ENCODE results near the gene DNAH10. TPM values are rescaled to one million over a fixed set of nuclear protein-coding genes. Genes with fewer than 3 reads are reported as not detected.

DNAH10 gene
- total RNA-seq, 1 donor from 2014 or later, result 22.6 TPM

DNA sequence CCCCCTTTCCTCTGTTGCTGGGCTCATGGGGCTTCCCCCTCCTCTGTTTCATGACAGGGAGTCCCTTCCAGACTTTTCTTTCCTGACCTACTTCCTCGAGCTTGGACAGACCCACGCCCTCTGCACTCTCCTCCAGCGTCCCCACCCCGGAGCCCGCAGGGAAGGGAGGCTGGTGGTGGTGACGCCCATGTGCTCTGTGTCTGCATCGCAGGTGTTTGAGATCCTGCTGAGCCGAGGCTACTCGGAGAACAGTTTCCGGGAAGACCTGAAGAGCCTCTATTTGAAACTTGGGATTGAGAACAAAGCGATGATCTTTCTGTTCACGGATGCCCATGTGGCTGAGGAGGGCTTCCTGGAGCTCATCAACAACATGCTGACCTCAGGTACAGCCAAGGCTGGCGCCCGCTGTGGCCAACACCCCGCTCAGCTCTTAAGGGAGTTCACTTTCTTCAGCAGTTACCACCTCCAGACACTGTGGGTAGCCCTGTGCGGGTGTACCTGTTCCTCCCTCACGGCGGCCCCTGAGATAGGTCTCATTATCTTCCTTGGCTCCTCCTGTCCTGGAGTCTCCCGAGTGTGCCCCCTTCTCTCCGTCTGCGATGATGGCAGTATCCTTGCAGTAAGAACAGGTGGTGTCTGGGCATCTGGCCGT, 125.0 kb downstream of the DNAH10 start:
- no peak for DNase-seq

- no peak for DNase-seq
Measured at GRCh38 chr12:123888989-123889388, 126.9 kb downstream of the DNAH10 start.

- DNase-seq, result no peak
Measured at GRCh38 chr12:123889848-123890535, 127.9 kb downstream of the DNAH10 start.

- no peak for DNase-seq
Measured at GRCh38 chr12:123890536-123890902, 128.4 kb downstream of the DNAH10 start.

- DNase-seq, result no peak
Measured at GRCh38 chr12:123891011-123891410, 128.9 kb downstream of the DNAH10 start.

DNA sequence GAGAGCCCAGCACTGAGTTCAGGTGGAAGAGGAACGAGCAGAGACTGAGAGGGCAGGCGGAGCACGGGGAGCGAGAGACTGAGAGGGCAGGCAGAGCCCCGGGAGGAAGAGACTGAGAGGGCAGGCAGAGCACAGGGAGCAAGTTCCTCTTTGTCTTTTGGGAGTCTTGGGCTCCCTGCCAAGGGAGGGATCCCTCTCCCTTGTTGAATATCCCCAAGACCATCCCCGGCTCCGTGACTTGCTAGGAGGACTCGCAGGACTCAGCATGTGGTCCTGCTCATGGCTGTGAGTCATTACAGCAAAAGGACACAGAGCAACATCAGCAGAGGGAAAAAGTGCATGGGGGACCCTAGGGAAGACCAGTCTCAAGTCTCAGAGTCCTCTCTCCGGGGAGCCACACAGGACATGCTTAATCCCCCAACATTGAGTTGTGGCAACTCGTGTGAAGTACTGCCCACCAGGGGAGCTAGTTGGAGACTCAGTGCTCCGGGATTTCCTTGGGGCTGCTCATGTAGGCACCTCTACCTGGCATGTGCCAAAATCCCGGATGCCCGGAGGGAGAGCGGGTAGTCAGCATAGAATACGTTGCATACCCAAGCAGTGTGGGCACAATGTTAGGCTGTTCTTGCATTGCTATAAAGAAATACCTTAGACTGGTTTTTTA, 129.5 kb downstream of the DNAH10 start:
- DNase-seq, result no peak

DNA sequence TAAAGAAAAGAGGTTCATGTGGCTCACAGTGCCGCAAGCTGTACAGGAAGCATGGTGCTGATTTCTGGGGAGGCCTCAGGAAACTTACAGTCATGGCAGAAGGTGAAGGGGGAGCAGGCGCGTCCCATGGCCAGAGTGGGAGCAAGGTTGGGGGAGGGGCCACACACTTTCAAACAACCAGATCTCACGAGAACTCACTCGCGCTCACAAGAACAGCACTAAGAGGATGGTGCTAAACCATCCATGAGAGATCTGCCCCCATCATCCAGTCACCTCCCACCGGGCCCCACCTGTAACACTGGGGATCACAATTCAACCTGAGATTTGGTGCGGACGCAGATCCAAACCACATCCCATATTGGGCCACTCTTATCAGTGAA, 130.1 kb downstream of the DNAH10 start:
- no peak for DNase-seq

- DNase-seq, result no peak
Measured at GRCh38 chr12:123892853-123893252, 130.8 kb downstream of the DNAH10 start.

- no peak for DNase-seq
Measured at GRCh38 chr12:123893276-123893675, 131.2 kb downstream of the DNAH10 start.

DNA sequence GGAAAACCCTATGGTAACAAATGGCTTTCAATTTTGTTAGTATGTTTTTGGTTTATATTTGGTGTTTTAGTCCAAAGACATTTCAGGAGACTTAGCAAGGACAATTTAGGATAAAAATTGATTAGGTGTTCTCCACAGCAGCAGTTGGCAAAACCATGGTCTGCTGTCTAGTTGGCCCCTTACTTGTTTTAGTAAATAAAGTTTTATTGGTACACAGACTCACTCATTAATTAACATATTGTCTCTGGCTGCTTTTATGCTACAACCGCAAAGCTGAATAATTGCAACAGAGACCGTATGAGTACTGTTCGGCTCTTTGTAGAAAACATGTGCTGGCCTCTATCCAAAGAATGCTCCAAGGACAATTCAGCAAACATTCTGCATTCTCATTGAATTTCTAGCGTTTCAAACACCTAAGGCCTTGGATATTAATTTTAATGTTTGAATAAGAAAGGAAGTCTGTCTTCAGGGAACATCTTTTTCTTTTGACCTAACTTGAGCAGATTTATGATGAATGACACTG, 132.8 kb downstream of the DNAH10 start:
- no peak for DNase-seq

DNA sequence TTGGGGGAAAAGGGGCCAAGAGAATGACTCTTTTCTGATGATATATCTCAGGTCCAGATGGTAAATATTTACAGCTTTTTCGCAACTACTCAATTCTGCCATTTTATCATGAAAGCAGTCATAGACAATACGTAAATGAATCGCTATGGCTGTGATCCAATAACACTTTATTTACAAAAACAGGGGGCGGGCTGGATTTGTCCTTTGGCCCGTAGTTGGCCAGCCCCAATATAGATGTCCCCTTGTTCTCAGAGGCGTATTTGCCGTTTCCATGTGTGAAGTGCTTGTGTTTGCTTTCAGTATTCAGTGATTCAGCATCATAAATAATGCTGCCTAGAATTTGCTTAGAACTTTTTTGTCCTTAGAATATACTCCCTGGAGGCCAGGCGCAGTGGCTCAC, 133.3 kb downstream of the DNAH10 start:
- DNase-seq, result peak; percentile 15

GRCh38 chr12:123896767-123897166, 134.7 kb downstream of the DNAH10 start:
- no peak for DNase-seq

- no peak for DNase-seq
Measured at GRCh38 chr12:123897221-123897620, 135.1 kb downstream of the DNAH10 start.

- DNase-seq, result no peak
Measured at GRCh38 chr12:123898673-123899072, 136.6 kb downstream of the DNAH10 start.

DNA sequence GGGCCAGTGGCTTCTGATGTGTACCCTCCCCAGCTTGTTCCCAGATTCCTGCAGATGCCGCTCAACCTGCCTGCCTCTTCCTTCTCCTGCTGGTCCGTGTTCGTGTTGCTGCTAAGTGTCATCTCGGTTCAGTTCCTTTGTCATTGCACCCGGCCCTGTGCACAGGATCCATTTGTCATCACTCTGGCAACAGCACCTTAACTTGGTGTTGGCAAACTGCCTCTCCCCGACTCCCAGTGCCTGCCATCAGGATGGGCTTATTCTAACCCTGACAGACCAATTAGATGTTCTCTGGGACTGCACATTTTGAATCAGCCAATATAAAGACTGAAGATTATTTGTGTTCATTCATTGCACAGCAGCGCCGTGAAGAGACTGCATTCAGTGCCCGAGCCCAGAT, 137.3 kb downstream of the DNAH10 start:
- DNase-seq, result no peak

DNA sequence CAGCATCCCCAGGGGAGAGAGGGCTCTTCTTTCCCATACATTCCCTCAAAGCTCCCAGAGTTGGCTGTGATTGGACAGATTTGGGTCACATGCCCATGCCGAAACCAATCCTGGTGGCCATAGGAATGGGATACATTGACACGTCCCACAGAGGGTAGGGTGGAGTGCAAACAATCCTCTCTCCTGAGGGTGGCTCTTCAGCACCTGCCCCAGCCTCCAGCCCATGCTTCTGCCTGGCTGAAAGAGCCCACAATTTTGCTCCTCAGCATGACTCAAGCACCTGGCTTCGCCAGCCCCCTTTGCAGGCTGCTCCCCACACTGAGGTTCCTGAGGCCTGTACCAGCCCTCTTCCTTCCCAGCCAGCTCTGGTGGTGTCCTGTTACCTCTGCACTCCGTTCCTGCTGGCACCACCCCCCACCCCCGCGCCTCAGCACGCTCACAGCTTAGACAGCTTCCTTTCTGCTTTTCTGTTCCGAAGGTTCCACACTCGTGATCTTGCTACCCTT, 138.8 kb downstream of the DNAH10 start:
- no peak for DNase-seq

DNA sequence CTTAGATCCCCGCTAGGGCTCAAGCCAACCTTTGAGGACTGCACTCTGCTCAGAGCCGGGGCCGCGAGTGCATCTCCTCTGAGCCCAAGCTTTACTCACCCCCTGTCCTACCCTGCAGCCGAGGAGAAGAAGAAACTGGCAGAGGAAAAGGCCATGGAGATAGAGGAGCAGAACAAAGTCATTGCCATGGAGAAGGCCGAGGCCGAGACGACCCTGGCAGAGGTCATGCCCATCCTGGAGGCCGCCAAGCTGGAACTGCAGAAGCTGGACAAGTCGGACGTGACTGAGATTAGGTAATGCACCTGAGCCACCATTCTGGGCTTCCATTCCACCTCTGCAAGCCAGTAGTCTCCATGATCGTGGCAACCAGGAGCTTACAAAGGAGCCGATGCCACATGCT, 140.7 kb downstream of the DNAH10 start:
- DNase-seq, result no peak

GRCh38 chr12:123903301-123904065, 141.4 kb downstream of the DNAH10 start:
- DNase-seq, result no peak

GRCh38 chr12:123905319-123905925, 143.3 kb downstream of the DNAH10 start:
- DNase-seq, result peak; percentile 33

GRCh38 chr12:123906711-123907420, 144.8 kb downstream of the DNAH10 start:
- DNase-seq, result no peak

GRCh38 chr12:123907726-123908476, 145.8 kb downstream of the DNAH10 start:
- DNase-seq, result no peak
